ENCODE results near the gene SELENOO. TPM values are rescaled to one million over a fixed set of nuclear protein-coding genes. Genes with fewer than 3 reads are reported as not detected.

SELENOO gene
- total RNA-seq, 1 experiment from 2014 or later: 27.0 TPM

DNA sequence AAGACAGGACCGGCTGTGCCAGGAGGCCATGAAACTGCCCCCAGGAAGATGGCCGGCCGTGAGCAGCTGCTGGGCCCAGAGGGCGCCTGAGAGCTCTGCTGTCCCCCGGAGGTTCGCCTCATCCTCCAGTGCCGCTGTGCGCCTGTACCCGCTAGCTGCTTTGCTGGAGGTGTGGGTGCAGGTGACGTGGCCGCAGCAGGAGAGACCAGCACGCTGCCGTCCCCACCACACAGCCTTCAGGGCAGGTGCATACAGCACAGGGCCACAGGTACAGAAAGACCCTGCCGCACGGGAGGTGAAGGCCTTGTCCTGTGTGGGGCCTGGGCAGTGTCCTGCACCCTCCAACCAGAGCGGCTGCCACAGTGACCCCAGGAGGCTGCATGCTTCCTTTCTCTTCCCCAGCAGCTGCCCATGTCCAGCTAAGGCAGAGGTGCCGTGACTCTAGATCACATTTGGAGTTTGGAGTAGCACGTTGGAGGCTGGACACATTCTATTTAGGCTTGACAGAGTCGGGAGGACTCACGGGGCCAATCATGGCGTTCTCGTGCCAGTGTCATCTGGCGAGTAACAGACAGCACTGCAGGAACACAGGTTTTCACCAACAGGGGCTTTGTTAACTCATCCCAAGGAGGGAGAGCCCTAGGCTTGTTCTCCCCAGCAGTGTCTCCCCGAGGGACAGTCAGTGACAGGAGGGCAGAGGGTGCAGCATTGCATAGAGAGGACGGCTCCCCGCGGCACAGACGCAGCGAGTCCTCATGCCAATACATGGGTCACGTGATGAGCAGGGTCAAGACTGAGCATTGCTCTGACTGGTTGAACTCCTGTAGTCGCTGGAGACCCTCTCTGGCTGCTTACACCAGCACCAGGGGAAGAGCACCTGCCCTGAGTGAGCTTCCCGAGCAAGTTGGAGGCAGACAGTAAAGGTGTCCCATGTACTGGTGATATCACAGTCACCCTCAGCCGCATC lies 49.0 kb upstream of the SELENOO start:
- peak; percentile 61 for DNase-seq (ENCODE audit: low spot score)
- peak; percentile 43 for ATAC-seq
- CTCF ChIA-PET: interaction anchor here (0.5 to 2.5 kb wide), 12 partner anchors 8 to 124 kb away, joined by 3 to 19 read pairs (median 4); no protein-coding TSS in a partner anchor
- 0 out of 2 replicates have a peak, but pooled peaks cover under 1% of the 10 kb centered on the region for H3K4me1 Mint-ChIP-seq
- TF ChIP-seq, protein P1, sequence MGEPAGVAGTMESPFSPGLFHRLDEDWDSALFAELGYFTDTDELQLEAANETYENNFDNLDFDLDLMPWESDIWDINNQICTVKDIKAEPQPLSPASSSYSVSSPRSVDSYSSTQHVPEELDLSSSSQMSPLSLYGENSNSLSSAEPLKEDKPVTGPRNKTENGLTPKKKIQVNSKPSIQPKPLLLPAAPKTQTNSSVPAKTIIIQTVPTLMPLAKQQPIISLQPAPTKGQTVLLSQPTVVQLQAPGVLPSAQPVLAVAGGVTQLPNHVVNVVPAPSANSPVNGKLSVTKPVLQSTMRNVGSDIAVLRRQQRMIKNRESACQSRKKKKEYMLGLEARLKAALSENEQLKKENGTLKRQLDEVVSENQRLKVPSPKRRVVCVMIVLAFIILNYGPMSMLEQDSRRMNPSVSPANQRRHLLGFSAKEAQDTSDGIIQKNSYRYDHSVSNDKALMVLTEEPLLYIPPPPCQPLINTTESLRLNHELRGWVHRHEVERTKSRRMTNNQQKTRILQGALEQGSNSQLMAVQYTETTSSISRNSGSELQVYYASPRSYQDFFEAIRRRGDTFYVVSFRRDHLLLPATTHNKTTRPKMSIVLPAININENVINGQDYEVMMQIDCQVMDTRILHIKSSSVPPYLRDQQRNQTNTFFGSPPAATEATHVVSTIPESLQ (CRISPR knock-in tag; IDR thresholded peaks at IDR 0.05): no peak
- no peak for TF ChIP-seq OVOL2 (CRISPR knock-in tag; IDR thresholded peaks at IDR 0.05; ENCODE audit: borderline replicate concordance)
- TF ChIP-seq RELA (CRISPR knock-in tag; IDR thresholded peaks at IDR 0.05; ENCODE audit: borderline replicate concordance): no peak
- no peak overlapping the region for H3K4me3 Mint-ChIP-seq
- no peaks in the 10 kb centered on the region for H3K36me3 Mint-ChIP-seq
- POLR2A ChIA-PET: no interaction called here
- H3K27ac Mint-ChIP-seq: no peak overlapping the region
- H3K9me3 Mint-ChIP-seq: no peaks in the 10 kb centered on the region
- H3K27me3 Mint-ChIP-seq (ENCODE audit: low read depth): no peaks in the 10 kb centered on the region

- Mint-ChIP-seq H3K27ac (no peak overlapping the region), H3K4me1 (no peaks in the 10 kb centered on the region), H3K36me3 (no peaks in the 10 kb centered on the region), H3K9me3 (no peaks in the 10 kb centered on the region), H3K4me3 (no peak overlapping the region), H3K27me3 (ENCODE audit: low read depth) (no peaks in the 10 kb centered on the region)
- ChIA-PET POLR2A (no interaction called here), CTCF (interaction anchor here (1.5 kb wide), 1 partner anchor 11 kb away, joined by 3 read pairs; no protein-coding TSS in a partner anchor)
- ATAC-seq: no peak
- TF ChIP-seq ATF2 (CRISPR knock-in tag; IDR thresholded peaks at IDR 0.05; ENCODE audit: borderline replicate concordance, low read depth) (no peak), HMGA2 (CRISPR knock-in tag; IDR thresholded peaks at IDR 0.05) (no peak), CREB1 (CRISPR knock-in tag; IDR thresholded peaks at IDR 0.05) (no peak), RELA (CRISPR knock-in tag; IDR thresholded peaks at IDR 0.05; ENCODE audit: borderline replicate concordance) (no peak), PREB (CRISPR knock-in tag; IDR thresholded peaks at IDR 0.05; ENCODE audit: borderline replicate concordance) (no peak), MXD4 (CRISPR knock-in tag; IDR thresholded peaks at IDR 0.05; ENCODE audit: borderline replicate concordance) (no peak), ESRRA (CRISPR knock-in tag; IDR thresholded peaks at IDR 0.05; ENCODE audit: borderline replicate concordance) (no peak), PRDM15 (CRISPR knock-in tag; IDR thresholded peaks at IDR 0.05) (no peak)
- TF ChIP-seq, protein P2, sequence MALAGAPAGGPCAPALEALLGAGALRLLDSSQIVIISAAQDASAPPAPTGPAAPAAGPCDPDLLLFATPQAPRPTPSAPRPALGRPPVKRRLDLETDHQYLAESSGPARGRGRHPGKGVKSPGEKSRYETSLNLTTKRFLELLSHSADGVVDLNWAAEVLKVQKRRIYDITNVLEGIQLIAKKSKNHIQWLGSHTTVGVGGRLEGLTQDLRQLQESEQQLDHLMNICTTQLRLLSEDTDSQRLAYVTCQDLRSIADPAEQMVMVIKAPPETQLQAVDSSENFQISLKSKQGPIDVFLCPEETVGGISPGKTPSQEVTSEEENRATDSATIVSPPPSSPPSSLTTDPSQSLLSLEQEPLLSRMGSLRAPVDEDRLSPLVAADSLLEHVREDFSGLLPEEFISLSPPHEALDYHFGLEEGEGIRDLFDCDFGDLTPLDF (CRISPR knock-in tag; IDR thresholded peaks at IDR 0.05): no peak
- TF ChIP-seq, protein P3, sequence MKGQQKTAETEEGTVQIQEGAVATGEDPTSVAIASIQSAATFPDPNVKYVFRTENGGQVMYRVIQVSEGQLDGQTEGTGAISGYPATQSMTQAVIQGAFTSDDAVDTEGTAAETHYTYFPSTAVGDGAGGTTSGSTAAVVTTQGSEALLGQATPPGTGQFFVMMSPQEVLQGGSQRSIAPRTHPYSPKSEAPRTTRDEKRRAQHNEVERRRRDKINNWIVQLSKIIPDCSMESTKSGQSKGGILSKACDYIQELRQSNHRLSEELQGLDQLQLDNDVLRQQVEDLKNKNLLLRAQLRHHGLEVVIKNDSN (CRISPR knock-in tag; IDR thresholded peaks at IDR 0.05): no peak
- TF ChIP-seq, protein P4, sequence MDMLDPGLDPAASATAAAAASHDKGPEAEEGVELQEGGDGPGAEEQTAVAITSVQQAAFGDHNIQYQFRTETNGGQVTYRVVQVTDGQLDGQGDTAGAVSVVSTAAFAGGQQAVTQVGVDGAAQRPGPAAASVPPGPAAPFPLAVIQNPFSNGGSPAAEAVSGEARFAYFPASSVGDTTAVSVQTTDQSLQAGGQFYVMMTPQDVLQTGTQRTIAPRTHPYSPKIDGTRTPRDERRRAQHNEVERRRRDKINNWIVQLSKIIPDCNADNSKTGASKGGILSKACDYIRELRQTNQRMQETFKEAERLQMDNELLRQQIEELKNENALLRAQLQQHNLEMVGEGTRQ (CRISPR knock-in tag; IDR thresholded peaks at IDR 0.05): no peak
- no peak for DNase-seq (ENCODE audit: low spot score)
Measured at GRCh38 chr22:50153056-50153755, 47.6 kb upstream of the SELENOO start.

All from WTC11 (cell line).